CD4-positive, alpha-beta T cell treated with Interferon alpha-2 for 1 hour (primary cell): ENCODE data around the gene MTF2.

ENCODE experiments used
- DNase-seq, 2 donors: peaks; one replicate each; pipeline ENCODE4 v3.0.0-alpha.2; 2020 to 2022

MTF2 gene

DNA sequence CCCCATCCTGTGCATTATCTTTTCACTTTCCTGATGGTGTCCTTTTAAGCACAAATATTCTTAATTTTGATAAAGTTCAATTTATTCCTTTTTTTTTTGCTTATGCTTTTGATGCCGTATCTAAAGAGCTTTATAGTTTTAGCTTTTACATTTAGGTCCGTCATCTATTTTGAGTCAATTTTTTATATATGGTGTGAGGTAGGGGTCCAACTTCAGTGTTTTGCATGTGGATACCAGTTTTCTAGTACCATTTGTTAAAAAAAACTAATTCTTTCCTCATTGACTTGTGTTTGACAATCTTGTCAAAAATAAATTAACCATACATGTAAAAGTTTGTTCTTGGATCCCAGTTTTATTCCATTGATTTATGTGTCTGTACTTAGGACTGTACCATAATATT is 4.9 kb downstream of the MTF2 start:
- no peak for DNase-seq

DNA sequence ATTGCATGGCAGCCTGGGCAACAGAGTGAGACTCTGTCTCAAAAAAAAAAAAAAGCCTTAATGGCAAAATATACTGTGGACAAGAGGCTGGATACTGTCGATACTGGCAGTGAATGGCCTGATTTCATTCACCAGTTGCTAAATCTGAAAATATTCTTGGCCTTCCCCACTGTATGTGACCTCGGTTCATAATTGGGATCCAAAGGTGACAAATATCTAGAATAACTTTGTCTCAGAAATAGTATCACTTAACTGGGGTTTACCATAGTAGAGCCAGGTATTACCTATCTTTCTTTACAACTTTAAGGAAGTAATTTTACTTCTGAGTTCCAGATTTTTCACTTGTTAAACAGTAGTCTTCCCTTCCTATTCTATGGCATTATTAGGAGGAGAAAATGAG is 8.4 kb downstream of the MTF2 start:
- no peak for DNase-seq

DNA sequence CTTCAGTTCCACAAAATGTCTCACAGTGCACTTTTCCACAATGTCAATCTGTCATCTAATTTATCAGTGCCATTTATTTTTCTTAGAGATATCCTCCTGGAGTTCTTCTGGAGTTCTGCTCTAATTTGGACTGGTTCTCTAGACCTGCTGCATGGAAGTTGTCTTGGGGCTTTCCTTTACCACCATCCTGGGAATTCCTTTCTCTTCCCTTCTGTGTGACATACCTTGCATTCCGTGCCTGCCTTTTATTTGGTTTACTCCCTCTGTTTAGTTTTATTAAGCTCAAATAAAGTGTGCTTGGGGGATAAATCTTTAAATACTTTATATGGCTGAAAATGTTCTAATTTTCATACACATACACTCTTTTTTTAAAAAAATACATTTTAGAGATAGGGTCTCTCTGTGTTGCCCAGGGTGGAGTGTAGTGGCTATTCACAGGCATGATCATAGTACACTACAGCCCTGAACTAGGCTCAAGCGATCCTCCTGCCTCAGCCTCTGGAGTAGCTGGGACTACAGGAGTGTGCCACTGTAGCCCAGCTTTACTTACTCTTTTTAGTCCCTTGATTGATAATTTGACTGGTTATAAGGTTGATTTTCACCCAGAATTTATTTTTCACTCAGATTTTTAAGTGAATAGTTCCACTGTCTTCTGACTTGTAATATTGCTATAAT is 14.4 kb downstream of the MTF2 start:
- no peak for DNase-seq

DNA sequence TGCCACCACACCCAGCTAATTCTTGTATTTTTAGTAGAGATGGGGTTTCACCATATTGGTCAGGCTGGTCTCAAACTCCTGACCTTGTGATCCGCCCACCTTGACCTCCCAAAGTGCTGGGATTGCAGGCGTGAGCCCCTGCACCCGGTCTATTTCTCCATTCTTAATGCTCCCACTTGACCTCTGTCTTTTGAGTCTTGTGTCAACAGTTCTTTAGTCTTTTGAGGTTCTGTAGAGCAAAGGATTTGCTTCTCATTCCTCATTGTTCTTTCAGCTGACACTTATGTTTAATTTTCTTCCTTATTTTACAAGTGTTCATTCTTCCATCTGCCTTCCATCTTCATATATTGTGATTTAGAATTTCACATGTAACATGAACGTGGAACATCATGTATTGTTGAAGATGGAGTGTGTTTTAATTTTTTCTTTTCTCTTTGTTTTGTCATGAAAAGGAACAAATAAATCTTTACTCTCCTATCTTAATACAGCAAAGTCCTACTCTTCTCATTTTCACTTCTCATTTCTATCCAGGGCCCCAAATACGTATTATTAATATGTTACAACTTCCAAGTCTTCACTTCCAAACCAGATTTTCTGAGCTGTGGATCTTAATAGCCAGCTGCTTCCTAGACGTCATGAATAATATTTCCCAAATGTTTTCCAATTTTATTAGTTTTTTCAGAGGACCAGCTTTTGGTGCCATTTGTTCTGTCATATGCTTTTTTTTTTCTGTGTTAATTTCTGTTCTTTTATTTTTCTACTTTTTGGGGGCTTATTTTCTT is 16.9 kb downstream of the MTF2 start:
- DNase-seq: no peak

DNA sequence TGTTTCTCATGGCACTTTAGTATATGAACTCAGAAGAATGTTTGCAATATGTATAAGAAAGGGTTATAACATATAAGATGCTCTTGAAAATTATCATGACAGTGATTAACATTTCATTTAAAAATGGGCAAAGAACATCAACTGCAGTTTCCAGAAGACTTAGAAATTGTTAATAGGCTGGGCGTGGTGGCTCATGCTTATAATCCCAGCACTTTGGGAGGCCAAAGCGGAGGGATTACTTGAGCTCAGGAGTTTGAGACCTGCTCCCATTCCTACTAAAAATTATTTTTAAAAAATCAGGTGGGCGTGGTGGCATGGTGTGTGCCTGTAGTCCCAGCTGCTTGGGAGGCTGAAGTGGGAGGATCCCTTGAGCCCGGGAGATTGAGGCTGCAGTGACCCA is 23.1 kb downstream of the MTF2 start:
- no peak for DNase-seq

DNA sequence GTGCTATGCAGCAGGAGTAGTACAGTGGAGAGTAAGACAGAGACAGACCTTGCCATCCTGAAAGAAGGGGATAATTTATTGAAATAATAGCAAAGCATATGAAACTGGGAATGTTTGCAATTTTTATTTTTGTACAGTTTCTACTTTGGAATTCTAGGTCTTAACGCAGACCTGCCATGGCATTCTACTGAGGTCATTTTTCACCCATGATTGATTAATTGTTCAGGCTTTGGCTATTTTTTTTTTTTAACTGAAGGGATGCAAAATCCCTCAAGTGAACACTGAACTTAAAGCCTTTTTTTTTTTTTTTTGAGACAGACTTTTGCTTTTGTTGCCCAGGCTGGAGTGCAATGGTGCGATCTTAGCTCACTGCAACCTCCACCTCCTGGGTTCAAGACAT is 27.1 kb downstream of the MTF2 start:
- no peak for DNase-seq

DNA sequence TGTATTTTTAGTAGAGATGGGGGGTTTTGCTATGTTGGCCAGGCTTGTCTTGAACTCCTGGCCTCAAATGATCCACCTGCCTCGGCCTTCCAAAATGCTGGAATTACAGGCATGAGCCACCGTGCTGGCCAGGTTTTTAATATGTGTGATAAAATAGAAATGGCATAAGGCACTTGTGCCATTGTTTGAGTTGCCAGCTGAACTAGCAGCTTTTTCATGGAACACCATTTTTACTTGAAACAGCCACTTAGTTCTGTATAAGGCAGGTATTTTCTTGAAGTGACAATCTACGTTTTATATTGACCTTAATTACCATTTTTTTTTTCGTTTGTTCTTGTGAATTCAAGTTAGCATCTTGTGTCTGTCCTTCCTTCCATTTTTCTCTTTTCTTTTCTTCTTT is 28.3 kb downstream of the MTF2 start:
- DNase-seq: no peak

DNA sequence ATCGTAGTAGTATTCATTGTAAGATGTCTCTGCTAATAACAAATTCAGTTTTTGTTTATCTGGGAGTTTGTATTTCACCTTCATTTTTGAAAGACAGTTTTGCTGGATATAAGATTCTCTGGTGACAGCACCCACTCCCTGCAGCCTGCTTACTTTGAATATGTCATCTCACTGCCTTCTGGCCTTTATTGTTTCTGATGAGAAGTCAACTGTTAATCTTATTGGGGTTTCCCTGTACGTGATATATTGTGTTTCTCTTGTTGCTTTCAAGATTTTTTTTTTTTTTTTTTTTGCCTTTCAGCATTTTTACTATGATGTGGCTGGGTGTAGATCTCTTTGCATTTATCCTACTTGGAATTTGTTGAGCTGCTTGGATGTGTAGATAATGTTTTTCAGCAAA is 29.3 kb downstream of the MTF2 start:
- DNase-seq: no peak

DNA sequence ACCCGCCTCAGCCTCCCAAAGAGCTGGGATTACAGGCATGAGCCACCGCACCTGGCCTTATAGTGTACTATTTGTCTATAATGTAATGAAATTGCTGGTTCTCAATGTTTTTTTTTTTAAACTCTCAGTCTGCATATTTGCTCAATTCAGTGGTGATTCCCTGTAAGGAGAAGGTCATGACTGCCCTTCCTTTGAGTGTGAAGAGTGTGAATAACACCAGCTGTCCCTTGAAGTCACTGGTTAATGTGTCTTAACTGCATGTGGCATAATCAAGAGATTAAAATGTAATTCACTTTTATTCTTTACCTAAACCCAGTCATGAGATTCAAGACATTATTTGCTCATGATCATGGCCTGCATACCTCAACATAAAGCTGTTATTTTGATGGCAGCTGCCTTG is 30.5 kb downstream of the MTF2 start:
- no peak for DNase-seq

DNA sequence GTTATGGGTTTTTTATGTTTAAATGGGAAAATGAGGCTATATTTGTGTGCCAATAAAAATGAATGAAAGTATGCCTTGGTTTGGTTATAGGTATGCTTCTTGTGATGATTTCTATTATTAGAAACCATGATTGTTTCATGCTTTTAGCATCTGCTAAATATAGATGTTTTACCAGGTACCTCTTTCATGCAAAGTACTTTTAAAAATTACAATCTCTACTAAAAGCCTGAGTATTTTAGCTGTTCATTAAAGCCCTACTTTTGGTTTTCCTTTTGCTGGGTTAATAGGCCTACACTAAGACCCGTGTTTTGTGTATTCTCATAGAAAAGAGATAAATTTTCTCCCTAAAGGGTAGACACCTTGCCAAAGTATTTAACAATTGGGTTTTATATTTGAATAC is 32.0 kb downstream of the MTF2 start:
- DNase-seq: no peak

DNA sequence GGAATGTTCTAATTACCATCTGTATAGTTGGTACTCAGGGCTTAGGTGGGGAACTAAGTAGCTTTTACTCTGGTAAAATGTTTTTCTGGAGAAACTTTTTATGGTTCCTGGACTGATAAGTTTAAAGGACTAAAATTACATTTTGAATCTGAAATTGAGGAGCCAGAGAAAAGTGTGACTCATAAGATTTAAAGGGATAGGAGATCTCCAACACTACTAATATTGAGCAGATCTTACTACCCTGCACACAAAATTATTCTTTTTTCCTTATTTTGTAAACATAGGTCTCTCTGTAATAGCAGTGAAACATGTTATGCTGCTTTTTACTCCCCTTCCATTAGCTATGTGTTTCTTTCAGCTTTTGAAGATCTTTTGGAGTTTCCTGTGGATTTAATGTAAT is 32.5 kb downstream of the MTF2 start:
- no peak for DNase-seq

DNA sequence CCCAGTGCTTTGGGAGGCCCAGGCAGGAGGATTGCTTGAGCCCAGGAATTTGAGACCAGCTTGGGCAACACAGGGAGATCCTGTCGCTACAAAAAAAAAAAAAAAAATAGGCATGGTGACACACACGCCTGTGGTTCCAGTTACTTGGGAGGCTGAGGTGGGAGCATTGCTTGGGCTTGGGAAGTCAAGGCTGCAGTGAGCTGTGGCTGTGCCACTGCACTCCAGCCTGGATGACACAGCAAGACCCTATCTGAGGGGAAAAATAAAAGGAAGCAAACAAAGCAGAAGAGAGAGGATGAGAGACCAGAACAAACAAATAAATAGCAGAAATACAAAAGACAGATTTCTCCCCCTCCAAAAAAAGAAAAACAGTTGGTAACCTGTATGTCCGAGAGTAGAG is 34.0 kb downstream of the MTF2 start:
- no peak for DNase-seq

DNA sequence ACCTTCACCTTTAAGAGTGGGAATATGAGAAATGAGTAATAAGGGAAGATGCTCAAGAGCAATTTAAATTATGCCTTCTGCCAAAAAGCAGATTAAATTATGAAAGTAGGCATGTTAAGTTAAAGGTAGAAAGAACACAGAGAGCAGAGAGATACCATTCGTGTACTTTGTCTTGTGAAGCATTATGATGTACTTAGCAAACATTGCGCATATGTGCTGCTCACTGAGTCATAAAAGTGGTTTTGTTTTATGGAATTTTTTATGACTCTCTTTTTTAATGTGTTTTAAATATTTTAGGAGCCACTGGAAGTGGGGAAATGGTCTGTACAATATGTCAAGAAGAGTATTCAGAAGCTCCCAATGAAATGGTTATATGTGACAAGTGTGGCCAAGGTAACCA is 35.3 kb downstream of the MTF2 start:
- no peak for DNase-seq

DNA sequence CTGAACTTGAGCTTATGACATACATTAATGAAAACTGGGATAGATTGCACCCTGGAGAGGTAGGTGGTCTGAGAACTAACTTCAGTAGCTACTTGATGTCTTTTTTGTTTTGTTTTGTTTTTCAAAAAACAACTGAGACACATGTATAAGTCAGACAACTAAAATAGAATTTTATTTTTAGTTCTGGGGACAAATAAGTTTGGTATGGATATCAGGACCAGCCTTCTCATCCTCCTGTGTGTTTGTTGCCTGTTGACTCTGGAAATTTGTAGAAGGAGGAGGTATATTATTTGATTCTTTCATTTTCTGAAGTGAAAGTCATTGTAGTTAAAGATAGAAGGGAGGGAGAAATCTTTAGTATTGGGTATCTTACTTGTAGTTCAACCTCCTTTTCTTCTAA is 41.5 kb downstream of the MTF2 start:
- no peak for DNase-seq

DNA sequence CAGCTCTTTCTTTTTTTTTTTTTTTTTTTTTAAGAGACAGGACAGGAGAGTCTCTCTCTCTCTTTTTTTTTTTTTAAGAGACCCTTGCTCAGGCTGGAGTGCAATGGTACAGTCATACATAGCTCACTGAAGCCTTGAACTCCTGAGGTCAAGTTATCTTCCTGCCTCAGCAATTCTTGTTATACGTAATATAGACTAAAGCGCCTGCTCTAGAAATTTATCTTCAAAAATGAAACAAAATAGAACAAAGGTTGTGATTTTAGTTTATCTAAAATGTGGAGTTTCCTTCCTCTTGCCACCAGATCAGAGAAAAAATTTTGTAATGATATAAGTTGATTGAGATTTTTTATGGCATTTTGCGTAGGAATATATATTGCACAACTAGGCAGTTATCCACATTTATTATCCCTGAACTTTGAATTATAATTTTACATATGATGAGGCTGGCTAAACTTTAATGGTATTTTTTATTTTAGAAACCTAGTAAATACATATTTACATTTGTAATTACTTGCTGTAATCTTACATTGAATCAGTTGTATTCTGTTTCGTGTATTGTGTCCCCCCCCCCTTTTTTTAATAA is 44.2 kb downstream of the MTF2 start:
- DNase-seq: no peak

DNA sequence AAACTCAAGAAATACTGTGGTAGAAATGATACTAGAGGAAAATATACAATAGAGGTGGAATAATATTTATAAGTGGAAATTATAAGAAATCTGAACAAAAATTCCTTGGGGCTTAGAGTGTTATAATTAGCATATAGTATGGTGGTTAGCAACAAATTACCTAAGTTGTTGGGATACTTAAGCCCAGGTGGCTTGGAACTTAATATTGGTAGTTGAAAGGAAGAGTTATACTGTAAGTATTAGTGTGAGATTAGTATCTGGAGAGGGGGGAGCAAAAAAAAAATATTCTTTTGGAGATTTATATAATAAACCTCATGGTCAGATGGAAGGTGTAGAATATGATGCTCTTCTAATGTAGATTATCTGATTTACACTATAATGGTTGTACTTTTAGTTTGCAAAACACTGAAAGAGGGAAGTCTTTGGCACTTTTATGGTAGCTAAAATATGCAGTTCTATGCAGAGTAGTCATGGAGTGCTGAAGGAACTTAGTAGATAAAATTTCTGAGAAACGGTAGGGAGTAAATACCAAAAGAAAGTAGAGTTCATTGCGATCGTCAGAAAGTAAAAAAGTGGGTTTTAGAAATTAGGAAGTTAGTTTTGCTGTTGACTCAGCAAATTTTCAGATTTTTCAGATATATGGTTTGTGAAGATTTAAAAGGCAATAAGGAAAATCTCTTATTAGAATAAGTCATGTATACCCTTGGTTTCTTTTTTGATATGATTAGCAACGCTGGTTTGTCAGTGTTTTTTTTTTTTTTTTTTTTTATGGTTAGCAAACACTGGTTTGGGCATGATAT is 45.7 kb downstream of the MTF2 start:
- DNase-seq: no peak

DNA sequence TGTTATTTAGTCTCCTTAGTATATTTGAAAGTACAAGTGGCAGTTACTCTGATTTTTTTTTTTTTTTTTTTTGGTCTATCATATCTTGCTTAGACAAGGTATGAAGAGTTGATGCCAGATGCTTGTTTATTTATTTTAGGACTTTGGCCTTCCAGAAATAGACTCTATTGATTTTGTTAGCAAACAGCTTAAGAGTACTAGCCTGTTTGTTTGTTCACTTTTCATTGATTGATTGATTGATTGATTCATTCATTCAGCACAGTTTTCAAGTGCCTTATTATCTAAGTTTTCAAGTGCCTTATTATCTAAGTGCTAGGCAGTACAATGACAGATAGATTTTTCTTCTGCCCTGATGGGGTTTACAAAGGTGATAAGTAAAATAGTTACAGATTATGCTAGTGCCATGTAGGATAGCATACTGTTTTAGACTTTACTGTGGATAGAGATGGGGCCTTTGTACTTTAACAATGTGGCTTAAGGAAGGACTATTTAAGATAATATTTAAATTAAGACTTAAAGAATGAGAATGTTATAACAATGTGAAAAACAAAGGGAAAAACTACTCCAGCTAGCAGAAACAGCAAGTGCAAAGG is 50.5 kb downstream of the MTF2 start:
- DNase-seq: no peak

DNA sequence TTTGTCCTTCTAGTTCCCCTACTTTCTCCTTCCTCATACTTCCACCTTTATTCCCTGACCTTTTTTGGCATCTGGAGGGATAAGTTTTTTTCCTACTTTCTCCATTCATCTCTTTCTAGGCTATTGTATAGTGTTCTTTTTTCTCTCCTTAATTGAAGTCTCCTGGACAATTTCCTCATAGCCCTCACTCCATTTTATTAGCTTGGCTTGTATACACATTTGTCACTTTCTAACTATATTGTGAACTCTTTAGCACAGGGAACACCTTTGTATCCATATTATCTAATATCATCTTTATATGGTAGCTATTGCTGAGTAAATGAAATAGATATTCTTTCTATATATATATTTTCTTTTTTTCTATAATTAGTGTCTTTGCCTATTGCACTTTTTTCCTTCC is 53.6 kb downstream of the MTF2 start:
- no peak for DNase-seq

DNA sequence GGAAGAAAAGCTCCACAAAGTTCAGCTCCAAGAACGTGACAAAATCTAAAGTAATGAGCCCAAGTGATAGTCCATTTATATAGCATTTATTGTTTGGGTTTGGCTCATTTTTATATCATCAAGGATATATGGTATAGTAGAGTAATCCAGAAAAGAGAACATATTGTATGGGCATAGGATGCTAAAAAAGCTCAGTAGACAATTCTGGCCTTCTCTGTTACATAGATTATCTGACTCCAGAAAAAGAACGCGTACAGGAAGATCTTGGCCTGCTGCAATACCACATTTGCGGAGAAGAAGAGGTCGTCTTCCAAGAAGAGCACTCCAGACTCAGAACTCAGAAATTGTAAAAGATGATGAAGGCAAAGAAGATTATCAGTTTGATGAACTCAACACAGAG is 57.4 kb downstream of the MTF2 start:
- no peak for DNase-seq

DNA sequence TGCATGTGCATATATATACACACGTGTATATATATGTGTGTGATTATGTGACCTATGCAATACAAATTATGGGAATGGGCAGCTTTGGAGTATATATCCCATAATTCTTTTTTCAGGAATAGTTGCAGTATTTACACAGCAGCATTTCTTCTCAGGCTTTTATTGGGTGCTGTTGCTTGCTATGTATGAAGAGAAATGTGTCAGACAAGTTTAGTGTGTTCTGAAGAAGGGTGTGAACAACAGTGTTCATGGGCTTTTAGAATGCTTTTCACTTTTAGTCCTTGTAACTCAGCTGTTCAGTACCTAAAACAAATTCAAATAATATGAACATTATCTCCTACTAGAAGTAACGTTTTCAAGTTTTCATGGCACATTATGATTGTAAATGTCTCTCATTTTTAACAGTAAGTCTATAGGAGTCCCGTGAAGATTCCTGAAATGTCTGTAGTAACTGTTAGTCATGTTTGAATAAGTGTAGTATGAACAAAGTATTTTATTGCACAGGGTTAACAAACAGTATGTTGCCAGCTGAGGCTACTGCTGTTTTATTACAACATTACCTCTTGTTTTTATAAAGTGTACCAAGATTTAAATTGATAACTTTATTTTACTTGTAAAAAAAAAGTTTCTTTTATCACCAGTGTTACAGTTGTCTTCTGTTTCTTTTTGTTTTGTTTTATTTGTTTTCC is 58.7 kb downstream of the MTF2 start:
- DNase-seq: no peak

DNA sequence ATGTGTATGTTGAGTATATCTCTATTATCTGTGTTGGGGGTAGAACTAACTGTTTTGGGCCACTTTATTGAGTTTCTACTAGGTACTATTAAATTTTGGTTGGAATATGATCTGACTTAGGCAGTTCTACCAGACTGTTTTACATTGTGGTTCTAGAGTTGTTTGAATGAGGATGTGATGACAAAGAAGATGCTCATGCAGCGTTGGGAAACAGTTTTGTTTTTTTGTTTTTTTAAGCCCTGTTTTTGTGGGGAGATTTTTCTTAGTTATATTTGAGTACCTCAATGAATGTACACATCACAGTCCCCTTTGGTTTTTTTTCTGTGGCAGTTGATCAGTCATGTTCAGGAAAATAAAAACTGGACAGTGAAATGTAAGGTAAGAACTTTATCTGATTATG is 61.0 kb downstream of the MTF2 start:
- no peak for DNase-seq

DNA sequence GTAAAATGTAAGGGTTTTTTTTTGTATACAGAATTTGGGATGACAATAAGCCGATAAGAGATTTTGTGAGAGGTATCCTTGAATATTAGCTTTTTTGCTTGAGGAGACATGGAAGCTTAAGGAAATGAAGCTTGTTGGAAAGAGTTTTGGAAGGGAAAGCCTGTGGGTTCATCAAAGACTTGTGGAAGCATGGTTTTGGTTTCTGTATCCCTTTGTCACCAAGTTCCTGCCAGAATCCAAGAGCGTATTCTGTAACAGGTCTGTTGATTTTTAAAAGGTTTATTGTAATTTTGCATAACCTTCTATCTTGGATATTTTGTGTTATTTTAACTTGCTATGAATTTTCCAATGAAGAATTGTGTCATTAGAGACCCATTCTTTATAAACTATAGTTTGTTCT is 63.1 kb downstream of the MTF2 start:
- DNase-seq: no peak

DNA sequence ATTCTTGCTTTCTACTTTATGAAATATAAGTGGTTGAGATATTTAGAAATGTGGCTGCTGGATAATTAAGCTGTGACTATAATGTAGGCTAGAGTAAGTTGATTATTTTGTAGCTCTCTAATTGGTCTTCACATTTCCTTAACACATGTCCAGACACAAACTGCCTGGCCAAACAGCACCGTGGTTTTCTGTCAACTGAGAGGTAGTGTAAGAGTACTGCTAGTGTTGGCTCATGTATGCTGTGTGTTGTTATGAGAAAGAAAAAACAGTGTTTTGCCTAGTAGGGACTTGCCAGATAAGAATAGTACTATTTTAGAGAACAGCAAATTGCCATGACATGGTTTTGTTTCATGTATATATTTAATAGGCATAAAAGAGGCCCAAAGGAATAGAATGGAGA is 64.1 kb downstream of the MTF2 start:
- DNase-seq: no peak
